Testis (tissue), 3 donors: Measurements from ENCODE around the gene SNAPC2. TPM values are rescaled to one million over a fixed set of nuclear protein-coding genes. Genes with fewer than 3 reads are reported as not detected.
A peak's percentile ranks its signal among the peaks of the same experiment; 100 is the strongest.

Source experiments
- DNase-seq: peaks from one replicate; pipeline ENCODE4 v3.0.0-alpha.2; 2019
- H3K27ac ChIP-seq, 2 donors: fragments of 200-600 bp; sonication (generic); one replicate each; pipeline ENCODE4 v1.5.1; 2019
- H3K27me3 ChIP-seq: fragments of 200-600 bp; sonication (generic); one replicate; pipeline ENCODE4 v1.5.1; 2019
- H3K36me3 ChIP-seq: fragments of 200-600 bp; sonication (generic); one replicate; pipeline ENCODE4 v1.5.1; 2017; ENCODE audit warnings: low read depth; ENCODE audit errors: missing control alignments
- H3K4me1 ChIP-seq: fragments of 200-600 bp; sonication (generic); one replicate; pipeline ENCODE4 v1.5.1; 2019
- H3K4me3 ChIP-seq, 2 donors: fragments of 200-600 bp; sonication (generic); one replicate each; pipeline ENCODE4 v1.5.1; 2017 to 2019
- H3K9me3 ChIP-seq: fragments of 200-600 bp; sonication (generic); one replicate; pipeline ENCODE4 v1.5.1; 2017
- CTCF ChIP-seq, 3 experiments: fragments of 450-650 bp in 2 of 3; fragments of 200-600 bp in 1 of 3; sonication (generic) in 1 of 3; IDR thresholded peaks; one replicate each; pipeline ENCODE4 v1.5.1; 2016 to 2019; ENCODE audit warnings: antibody characterized with exemption in 3 of 3, mild to moderate bottlenecking in 2 of 3, moderate library complexity in 1 of 3
- POLR2A ChIP-seq: fragments of 450-650 bp; IDR thresholded peaks from one replicate; pipeline ENCODE4 v1.6.1; 2017; ENCODE audit warnings: antibody characterized with exemption, mild to moderate bottlenecking, moderate library complexity
- WGBS, 2 donors: methylation state at CpG; one replicate each; pipeline ENCODE4 v1.1.5; 2018; 5-methylcytosine and 5-hydroxymethylcytosine counted together
- intact Hi-C: fragments of 100-400 bp; cut with DNase I; formaldehyde crosslinking; loops from one replicate; pipeline ENCODE4 v1.15.1; 2023; ENCODE audit warnings: low total_unique reads
- polyA plus RNA-seq: library from polyadenylated mRNA; stranded (reverse); fragments of 350-450 nt; fragmentation: Illumina TruSeq; extraction: RNeasy Lipid Tissue Mini Kit (QIAGEN cat#74804); gene quantifications from one replicate; pipeline ENCODE4 v1.2.3, GENCODE V29; 2014; ENCODE audit warnings: low read depth, low replicate concordance; ENCODE audit not compliant: insufficient read depth
- total RNA-seq, 2 donors: library from RNA; depleted of rRNA; stranded (reverse); fragments of >200 nt; gene quantifications; one replicate each; pipeline ENCODE4 v1.2.3, GENCODE V29; 2016

Gene SNAPC2
- total and polyA plus RNA-seq, 3 donors from 2014 or later, result 51.9 to 88.6 (median 72.5) TPM

- Histone ChIP-seq H3K27ac (no peak overlapping the region), H3K4me3 (no peak overlapping the region), H3K4me1 (peaks cover 11% of the 10 kb centered on the region), H3K9me3 (no peaks in the 10 kb centered on the region), H3K27me3 (no peaks in the 10 kb centered on the region), H3K36me3 (no peaks in the 10 kb centered on the region)
- intact Hi-C loops, result no loop called here
- TF ChIP-seq CTCF (IDR thresholded peaks at IDR 0.05), result peak in 1 of 3 experiments; percentile 23
- TF ChIP-seq POLR2A, result no peak
- WGBS, 2 donors, result 80 to 88% methylated on average over 14 of the region's 14 CpGs
- DNase-seq, result no peak
Observed at GRCh38 chr19:7933411-7933810, 13.3 kb downstream of the SNAPC2 start.

GRCh38 chr19:7933828-7934725, 13.9 kb downstream of the SNAPC2 start:
- no peak for DNase-seq
- no peaks in the 10 kb centered on the region for H3K9me3 ChIP-seq
- intact Hi-C loops, result no loop called here
- H3K27ac ChIP-seq, result no peak overlapping the region
- no peaks in the 10 kb centered on the region for H3K27me3 ChIP-seq
- 87 to 89% methylated on average over 33 to 55 of the region's 55 CpGs for WGBS, 2 donors
- H3K4me3 ChIP-seq, result no peak overlapping the region
- H3K4me1 ChIP-seq, result peaks cover 5% of the 10 kb centered on the region
- H3K36me3 ChIP-seq, result no peaks in the 10 kb centered on the region
- TF ChIP-seq POLR2A (no peak), CTCF (IDR thresholded peaks at IDR 0.05) (no peak)

- H3K27me3 ChIP-seq, result no peaks in the 10 kb centered on the region
- H3K9me3 ChIP-seq, result no peaks in the 10 kb centered on the region
- H3K4me3 ChIP-seq, result no peak overlapping the region
- TF ChIP-seq CTCF (IDR thresholded peaks at IDR 0.05), result no peak
- no peak for TF ChIP-seq POLR2A
- no peaks in the 10 kb centered on the region for H3K4me1 ChIP-seq
- H3K36me3 ChIP-seq, result no peaks in the 10 kb centered on the region
- intact Hi-C loops, result no loop called here
- 82 to 95% methylated on average over 18 to 21 of the region's 21 CpGs for WGBS, 2 donors
- DNase-seq, result no peak
- H3K27ac ChIP-seq, result no peak overlapping the region
Observed at GRCh38 chr19:7934766-7935165, 14.6 kb downstream of the SNAPC2 start.

GRCh38 chr19:7940841-7941240, 20.7 kb downstream of the SNAPC2 start:
- no peak overlapping the region for H3K27ac ChIP-seq

More at GRCh38 chr19:7940841-7941240, 20.7 kb downstream of the SNAPC2 start:
- H3K4me3 ChIP-seq, result no peak overlapping the region
- DNase-seq, result no peak
- TF ChIP-seq POLR2A (no peak), CTCF (IDR thresholded peaks at IDR 0.05) (no peak)
- peaks cover 7% of the 10 kb centered on the region for H3K4me1 ChIP-seq
- no peaks in the 10 kb centered on the region for H3K36me3 ChIP-seq
- intact Hi-C loops, result loop anchor here (10.0 kb wide), 1 partner anchor 314 kb away; no protein-coding TSS in a partner anchor
- H3K9me3 ChIP-seq, result no peaks in the 10 kb centered on the region
- H3K27me3 ChIP-seq, result no peaks in the 10 kb centered on the region
- WGBS, 2 donors, result 92 to 95% methylated on average over 11 to 13 of the region's 13 CpGs
